ENCODE data around the gene CTNNA3. TPM values are rescaled to one million over a fixed set of nuclear protein-coding genes. Genes with fewer than 3 reads are reported as not detected.
"Not testable (repeated sequence)": the region's sequence is repeated elsewhere in the genome, so short reads cannot be mapped to it uniquely, and the experiment has no call there.

The CTNNA3 gene
- total RNA-seq, 1 donor from 2014 or later: not detected

DNA sequence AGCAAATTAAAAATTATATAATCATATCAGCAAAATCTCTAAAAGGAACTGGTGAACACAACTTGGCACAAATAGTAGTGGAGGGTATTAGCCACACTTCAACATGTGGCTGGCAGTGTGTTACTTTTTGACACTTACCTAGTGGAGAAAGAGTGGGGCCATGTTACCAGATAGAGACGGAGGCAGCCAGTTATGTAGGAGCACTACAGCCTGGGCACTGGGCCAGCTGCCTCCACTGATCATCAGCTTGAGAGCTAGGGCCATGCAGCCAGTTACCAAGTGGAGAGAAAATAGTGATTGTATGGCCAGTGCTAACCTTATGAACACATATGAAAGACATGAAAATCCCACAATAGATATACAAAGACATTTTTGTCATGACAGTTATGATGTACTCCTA, 243.1 kb downstream of the CTNNA3 start:
- no peaks in the 10 kb centered on the region for H3K27me3 Mint-ChIP-seq (ENCODE audit: low read depth)
- H3K27ac Mint-ChIP-seq: no peak overlapping the region
- H3K4me1 Mint-ChIP-seq (ENCODE audit: low read depth): no peaks in the 10 kb centered on the region
- no peak overlapping the region for H3K4me3 Mint-ChIP-seq (ENCODE audit: low read depth)
- H3K9me3 Mint-ChIP-seq: no peaks in the 10 kb centered on the region
- intact Hi-C loops (cut with micrococcal nuclease): no loop called here
- no peak for DNase-seq (ENCODE audit: low spot score)
- H3K36me3 Mint-ChIP-seq (ENCODE audit: low read depth): no peaks in the 10 kb centered on the region

DNA sequence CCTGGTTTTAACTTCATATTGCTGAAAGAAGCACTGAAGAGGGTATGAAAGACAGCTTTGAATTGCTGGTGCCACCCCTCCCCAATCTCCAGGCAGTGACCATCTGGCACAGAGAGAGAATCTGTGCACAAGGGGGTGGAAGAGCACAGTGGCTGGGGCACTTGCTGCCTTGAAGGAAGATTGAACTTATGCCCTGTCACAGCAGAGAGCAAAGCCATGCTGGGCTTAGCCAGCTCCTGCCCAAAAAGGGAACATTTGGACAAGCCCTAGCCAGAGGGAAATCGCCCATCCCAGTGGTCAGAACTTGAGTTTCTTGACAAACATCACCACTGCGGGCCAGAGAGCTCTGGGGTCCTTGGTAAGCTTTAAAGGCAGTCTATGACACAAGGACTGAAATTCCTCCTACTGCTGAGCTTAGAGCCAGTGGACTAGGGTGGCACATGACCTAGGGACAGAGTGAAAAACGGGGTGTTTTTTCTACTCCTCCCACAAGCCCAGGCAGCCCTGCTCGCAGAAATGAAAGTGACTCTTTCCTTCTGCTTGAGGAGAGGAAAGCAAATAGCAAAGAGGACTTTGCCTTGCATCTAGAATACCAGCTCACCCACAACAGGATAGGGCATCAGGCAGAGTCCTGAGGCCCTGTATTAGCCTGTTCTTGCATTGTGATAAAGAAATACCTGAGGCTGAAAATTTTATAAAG, 257.2 kb downstream of the CTNNA3 start:
- H3K4me3 Mint-ChIP-seq (ENCODE audit: low read depth): no peak overlapping the region
- no peaks in the 10 kb centered on the region for H3K4me1 Mint-ChIP-seq (ENCODE audit: low read depth)
- intact Hi-C loops (cut with micrococcal nuclease): no loop called here
- H3K27ac Mint-ChIP-seq: no peak overlapping the region
- H3K36me3 Mint-ChIP-seq (ENCODE audit: low read depth): no peaks in the 10 kb centered on the region
- no peak for DNase-seq (ENCODE audit: low spot score)
- no peaks in the 10 kb centered on the region for H3K27me3 Mint-ChIP-seq (ENCODE audit: low read depth)
- peaks cover 9% of the 10 kb centered on the region for H3K9me3 Mint-ChIP-seq

DNA sequence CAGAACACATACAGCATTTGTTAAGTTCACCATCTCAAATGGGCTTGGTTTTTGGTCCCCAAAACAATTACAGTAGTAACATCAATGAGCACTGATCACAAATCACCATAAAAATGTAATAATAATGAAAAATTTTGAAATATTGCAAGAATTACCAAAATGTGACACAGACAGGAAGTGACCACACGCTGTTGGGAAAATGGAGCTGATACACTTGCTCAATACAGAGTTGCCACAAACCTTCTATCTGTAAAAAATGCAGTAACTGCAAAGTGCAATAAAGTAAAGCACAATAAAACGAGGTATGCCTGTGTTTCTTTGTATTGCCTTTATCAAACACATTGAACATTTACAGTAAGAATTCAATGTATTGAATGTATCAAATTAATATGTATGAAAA, 262.7 kb downstream of the CTNNA3 start:
- Mint-ChIP-seq H3K27ac (no peak overlapping the region), H3K9me3 (no peaks in the 10 kb centered on the region), H3K36me3 (ENCODE audit: low read depth) (no peaks in the 10 kb centered on the region), H3K27me3 (ENCODE audit: low read depth) (no peaks in the 10 kb centered on the region), H3K4me3 (ENCODE audit: low read depth) (no peak overlapping the region), H3K4me1 (ENCODE audit: low read depth) (no peaks in the 10 kb centered on the region)
- DNase-seq (ENCODE audit: low spot score): no peak
- intact Hi-C loops (cut with micrococcal nuclease): no loop called here

DNA sequence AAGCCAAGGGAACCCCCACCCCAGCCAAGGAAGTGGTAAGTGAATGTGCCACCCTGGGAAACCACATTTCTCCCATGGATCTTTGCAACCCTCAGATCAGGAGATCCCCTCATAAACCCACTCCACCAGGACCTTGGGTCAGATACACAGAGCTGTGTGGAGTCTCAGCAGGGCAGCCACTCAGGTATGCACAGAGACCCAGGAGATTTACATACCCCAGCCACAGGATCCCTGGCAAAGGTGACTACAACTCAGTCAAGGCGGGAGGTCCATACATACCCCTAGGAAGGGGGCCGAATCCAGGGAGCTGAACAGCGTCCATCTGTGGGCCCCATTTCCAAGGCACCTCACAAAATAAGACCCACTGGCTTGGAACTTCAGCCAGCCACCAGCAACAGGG, 293.4 kb downstream of the CTNNA3 start:
- no peaks in the 10 kb centered on the region for H3K36me3 Mint-ChIP-seq (ENCODE audit: low read depth)
- intact Hi-C loops (cut with micrococcal nuclease): no loop called here
- no peak overlapping the region for H3K4me3 Mint-ChIP-seq (ENCODE audit: low read depth)
- no peak overlapping the region for H3K27ac Mint-ChIP-seq
- no peak for DNase-seq (ENCODE audit: low spot score)
- no peaks in the 10 kb centered on the region for H3K4me1 Mint-ChIP-seq (ENCODE audit: low read depth)
- H3K27me3 Mint-ChIP-seq (ENCODE audit: low read depth): no peaks in the 10 kb centered on the region
- H3K9me3 Mint-ChIP-seq: peaks cover 3% of the 10 kb centered on the region

DNA sequence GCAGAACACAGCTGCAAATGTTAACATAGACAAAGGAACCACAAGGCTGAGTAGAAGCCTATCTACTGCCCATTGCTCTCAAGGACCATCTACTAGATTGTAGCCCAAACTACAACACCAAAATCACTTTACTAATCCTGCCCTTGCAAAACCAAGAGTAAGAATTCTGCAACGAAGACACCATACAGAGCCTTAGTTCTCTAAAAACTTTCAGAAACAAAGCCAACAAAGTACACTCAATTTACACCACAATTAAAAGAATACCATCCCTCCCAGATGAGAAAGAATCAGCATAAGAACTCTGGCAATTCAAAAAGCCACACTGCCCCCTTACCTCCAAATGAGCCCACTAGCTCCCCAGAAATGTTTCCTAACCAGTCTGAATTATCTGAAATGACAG, 294.3 kb downstream of the CTNNA3 start:
- intact Hi-C loops (cut with micrococcal nuclease): no loop called here
- Mint-ChIP-seq H3K4me1 (ENCODE audit: low read depth) (no peaks in the 10 kb centered on the region), H3K36me3 (ENCODE audit: low read depth) (no peaks in the 10 kb centered on the region), H3K4me3 (ENCODE audit: low read depth) (no peak overlapping the region), H3K27ac (no peak overlapping the region), H3K27me3 (ENCODE audit: low read depth) (no peaks in the 10 kb centered on the region), H3K9me3 (peaks cover 3% of the 10 kb centered on the region)
- no peak for DNase-seq (ENCODE audit: low spot score)

DNA sequence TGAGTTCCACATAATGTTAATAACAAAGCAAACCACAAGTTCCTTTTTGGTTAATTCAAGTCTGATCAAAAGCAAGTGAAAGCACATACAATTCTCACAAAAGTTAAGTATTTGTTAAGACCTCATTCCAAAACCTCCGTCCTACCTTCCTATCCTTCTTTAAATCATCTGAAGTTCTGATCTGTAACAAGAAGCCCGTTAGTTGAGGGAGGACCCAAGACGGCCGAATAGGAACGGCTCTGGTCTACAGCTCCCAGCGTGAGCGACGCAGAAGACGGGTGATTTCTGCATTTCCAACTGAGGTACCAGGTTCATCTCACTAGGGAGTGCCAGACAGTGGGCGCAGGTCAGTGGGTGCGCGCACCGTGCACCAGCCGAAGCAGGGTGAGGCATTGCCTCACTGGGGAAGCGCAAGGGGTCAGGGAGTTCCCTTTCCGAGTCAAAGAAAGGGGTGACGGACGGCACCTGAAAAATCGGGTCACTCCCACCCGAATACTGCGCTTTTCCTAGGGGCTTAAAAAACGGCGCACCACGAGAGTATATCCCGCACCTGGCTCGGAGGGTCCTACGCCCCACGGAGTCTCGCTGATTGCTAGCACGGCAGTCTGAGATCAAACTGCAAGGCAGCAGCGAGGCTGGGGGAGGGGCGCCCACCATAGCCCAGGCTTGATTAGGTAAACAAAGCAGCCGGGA, 309.0 kb downstream of the CTNNA3 start:
- H3K27me3 Mint-ChIP-seq (ENCODE audit: low read depth); H3K4me1 Mint-ChIP-seq (ENCODE audit: low read depth); intact Hi-C loops (cut with micrococcal nuclease); H3K27ac Mint-ChIP-seq; H3K36me3 Mint-ChIP-seq (ENCODE audit: low read depth); H3K9me3 Mint-ChIP-seq; H3K4me3 Mint-ChIP-seq (ENCODE audit: low read depth); DNase-seq (ENCODE audit: low spot score): not testable (repeated sequence)

DNA sequence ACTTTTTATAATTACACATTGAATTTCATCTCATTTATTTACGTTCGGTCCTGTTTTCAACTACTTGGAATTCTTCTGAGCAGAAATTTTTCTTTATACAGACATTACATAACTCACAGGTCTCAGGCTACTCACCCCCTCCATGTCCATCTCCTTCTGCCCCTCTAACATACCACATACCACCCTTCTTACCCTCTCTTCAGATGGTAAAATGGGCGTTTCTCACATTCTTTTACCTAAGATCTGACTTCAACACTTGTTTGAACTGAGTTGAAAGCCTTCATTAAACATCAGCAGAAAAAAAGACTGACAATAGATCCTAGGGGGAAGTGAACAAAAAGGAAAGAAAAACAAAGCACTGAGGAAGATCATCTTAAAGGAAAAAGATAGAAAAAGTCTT, 309.7 kb downstream of the CTNNA3 start:
- intact Hi-C loops (cut with micrococcal nuclease): no loop called here
- Mint-ChIP-seq H3K27me3 (ENCODE audit: low read depth) (peaks cover 7% of the 10 kb centered on the region), H3K27ac (no peak overlapping the region), H3K36me3 (ENCODE audit: low read depth) (no peaks in the 10 kb centered on the region), H3K4me3 (ENCODE audit: low read depth) (no peak overlapping the region), H3K4me1 (ENCODE audit: low read depth) (peaks cover 2% of the 10 kb centered on the region), H3K9me3 (no peaks in the 10 kb centered on the region)
- no peak for DNase-seq (ENCODE audit: low spot score)

DNA sequence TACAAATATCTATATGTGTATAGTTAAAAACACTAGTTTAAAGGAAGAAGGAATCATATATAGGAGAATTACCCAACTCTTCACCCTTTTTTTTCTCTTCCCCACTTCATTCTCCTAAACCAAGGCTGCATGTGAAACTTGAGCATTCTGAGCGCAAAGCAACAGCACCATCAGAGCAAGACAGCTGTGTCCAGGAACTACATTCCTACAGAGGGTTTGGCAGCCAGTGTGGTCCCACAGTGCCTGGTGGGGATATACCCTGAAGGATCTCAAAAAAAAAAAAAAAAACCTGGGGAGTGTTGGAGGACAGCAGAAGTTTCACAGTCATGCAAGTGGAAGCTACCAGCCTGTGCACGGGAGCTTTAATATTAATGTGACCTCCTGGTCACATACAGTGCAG, 310.4 kb downstream of the CTNNA3 start:
- Mint-ChIP-seq H3K36me3 (ENCODE audit: low read depth) (no peaks in the 10 kb centered on the region), H3K27ac (no peak overlapping the region), H3K4me1 (ENCODE audit: low read depth) (peaks cover 2% of the 10 kb centered on the region), H3K4me3 (ENCODE audit: low read depth) (no peak overlapping the region), H3K27me3 (ENCODE audit: low read depth) (peaks cover 7% of the 10 kb centered on the region), H3K9me3 (no peaks in the 10 kb centered on the region)
- DNase-seq (ENCODE audit: low spot score): no peak
- intact Hi-C loops (cut with micrococcal nuclease): no loop called here

DNA sequence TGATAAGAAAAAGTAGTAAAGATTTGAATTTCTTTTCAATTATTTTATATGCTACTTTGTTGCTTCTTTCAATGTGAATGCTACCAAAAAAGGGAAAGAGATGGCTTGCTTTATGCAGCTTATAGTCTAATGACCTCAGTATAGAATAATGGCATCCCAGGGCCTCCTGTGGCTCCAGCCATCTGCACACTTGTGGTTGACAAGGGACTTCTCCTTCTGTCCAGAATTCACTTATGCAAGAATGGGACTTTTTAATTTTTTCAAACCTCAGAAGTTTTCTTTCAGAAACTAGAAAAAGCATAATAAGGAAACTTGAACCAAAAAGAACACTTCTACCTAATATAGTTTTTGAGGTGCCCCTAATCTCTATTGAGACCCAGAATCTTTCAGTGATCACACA, 310.9 kb downstream of the CTNNA3 start:
- Mint-ChIP-seq H3K36me3 (ENCODE audit: low read depth) (no peaks in the 10 kb centered on the region), H3K27ac (no peak overlapping the region), H3K4me1 (ENCODE audit: low read depth) (peaks cover 2% of the 10 kb centered on the region), H3K4me3 (ENCODE audit: low read depth) (no peak overlapping the region), H3K9me3 (no peaks in the 10 kb centered on the region), H3K27me3 (ENCODE audit: low read depth) (peaks cover 7% of the 10 kb centered on the region)
- intact Hi-C loops (cut with micrococcal nuclease): no loop called here
- no peak for DNase-seq (ENCODE audit: low spot score)

DNA sequence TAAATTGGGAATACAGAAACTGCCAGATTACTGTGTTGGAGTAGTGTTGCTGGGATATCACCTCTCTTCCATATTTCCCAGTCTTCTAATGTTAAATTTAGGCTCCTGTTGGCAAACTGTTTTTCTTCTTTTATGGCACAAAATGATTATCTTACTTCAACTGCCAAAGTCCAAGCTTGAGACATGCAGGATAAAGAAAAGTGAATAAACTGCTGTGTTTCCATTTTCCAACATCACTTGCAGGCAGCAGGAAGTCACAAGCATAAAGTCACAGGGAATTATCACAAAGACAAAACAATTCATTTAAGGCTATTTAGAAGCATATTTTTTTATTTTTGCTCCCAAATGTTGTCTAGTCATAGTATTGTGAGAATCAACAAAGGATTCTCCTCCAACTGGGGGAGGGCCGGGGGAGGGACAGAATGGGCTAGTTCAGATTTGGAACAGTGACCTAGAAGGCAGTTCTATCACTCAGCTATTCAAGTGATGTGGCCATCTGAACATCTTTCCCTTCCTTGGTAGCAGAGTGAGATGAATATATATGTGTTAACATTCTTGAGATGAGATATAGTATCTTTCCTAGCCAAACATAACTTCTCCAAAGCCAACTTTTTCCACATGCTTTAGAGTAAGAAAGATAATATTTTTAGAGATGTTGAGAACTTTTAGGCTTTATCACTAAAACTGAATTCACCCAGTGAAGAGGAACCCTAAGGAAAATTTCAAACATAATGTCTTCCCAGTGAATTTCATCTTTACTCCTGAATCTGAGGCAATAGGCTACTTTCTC, 364.7 kb downstream of the CTNNA3 start:
- no peak for DNase-seq (ENCODE audit: low spot score)
- intact Hi-C loops (cut with micrococcal nuclease): no loop called here
- H3K4me3 Mint-ChIP-seq (ENCODE audit: low read depth): no peak overlapping the region
- peaks cover 4% of the 10 kb centered on the region for H3K9me3 Mint-ChIP-seq
- no peaks in the 10 kb centered on the region for H3K36me3 Mint-ChIP-seq (ENCODE audit: low read depth)
- H3K27ac Mint-ChIP-seq: no peak overlapping the region
- H3K4me1 Mint-ChIP-seq (ENCODE audit: low read depth): no peaks in the 10 kb centered on the region
- no peaks in the 10 kb centered on the region for H3K27me3 Mint-ChIP-seq (ENCODE audit: low read depth)

DNA sequence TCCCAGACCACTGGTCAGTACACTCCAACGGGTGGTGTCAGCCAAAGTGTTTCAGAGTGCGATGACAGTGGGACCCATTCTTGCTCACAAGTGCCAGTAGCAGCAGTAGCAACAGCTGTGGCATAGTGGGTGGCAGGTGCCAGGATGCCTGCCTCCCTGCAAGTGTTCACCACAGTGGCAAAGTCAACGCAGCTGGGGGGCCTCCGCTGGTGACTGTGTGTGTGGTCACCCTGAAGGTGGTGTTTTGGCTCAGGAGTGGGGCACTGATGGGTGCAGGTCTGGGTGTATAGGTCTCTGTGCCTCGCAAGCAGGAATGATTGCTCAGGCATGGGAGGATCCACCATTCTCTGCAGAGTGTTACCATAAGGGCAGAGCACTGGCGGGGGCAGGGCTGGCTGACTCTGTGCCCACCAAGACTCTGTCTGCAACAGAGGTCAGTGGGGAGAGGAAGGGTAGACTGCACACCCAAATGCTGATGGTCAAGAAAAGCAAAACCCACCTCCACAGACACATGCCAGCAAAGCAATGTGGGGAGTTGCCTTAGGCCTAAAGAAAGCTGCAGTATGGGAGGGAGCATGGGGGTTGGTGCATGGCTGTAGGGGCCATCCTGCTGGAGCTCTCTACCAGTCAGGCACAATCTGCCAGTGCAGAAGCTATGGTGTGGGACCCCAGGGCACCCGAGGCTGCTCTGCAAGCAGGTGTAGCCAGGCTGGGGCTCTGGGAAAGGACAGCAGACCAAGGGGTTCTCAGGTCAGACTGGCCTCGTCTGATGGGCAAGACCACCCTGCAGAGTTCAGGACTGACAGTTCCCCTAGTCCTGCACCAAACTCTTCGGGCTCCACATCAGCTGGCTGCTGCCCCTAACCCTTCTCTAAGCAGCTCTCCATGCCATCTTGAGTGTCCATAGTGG, 368.1 kb downstream of the CTNNA3 start:
- no peaks in the 10 kb centered on the region for H3K36me3 Mint-ChIP-seq (ENCODE audit: low read depth)
- H3K27me3 Mint-ChIP-seq (ENCODE audit: low read depth): no peaks in the 10 kb centered on the region
- no peak overlapping the region for H3K4me3 Mint-ChIP-seq (ENCODE audit: low read depth)
- H3K4me1 Mint-ChIP-seq (ENCODE audit: low read depth): no peaks in the 10 kb centered on the region
- DNase-seq (ENCODE audit: low spot score): no peak
- peaks cover 17% of the 10 kb centered on the region for H3K9me3 Mint-ChIP-seq
- intact Hi-C loops (cut with micrococcal nuclease): no loop called here
- H3K27ac Mint-ChIP-seq: no peak overlapping the region

DNA sequence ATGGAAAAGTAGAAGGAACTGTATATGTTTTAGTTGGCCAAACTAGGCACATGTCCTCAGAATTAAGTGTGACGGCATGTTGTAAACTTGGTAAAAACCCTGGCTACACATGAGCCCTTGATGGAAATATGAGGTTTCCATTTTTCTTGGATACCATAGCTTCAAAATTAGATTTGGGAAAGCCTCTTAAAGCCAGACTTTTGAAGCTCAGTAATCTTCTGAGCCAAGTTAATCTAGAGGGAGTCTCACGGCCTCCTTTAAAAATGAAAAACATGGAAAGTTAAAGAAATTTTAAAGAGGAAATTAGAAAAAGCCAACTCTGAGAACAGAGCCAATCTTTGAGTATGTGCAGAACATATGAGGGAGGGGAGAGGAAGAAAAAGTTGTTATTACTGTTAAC, 376.0 kb downstream of the CTNNA3 start:
- intact Hi-C loops (cut with micrococcal nuclease): no loop called here
- Mint-ChIP-seq H3K27ac (no peak overlapping the region), H3K9me3 (peaks cover 3% of the 10 kb centered on the region), H3K36me3 (ENCODE audit: low read depth) (no peaks in the 10 kb centered on the region), H3K4me3 (ENCODE audit: low read depth) (no peak overlapping the region), H3K4me1 (ENCODE audit: low read depth) (no peaks in the 10 kb centered on the region), H3K27me3 (ENCODE audit: low read depth) (no peaks in the 10 kb centered on the region)
- DNase-seq (ENCODE audit: low spot score): no peak
